HepG2 (cell line): ENCODE measurements around the gene MAP2K7. TPM values are rescaled to one million over a fixed set of nuclear protein-coding genes. Genes with fewer than 3 reads are reported as not detected.

Experiments used
- ATAC-seq: fragments of 200-7000 bp; cut with Tn5 transposase; 3 replicates; pipeline ENCODE4 v1.9.1; 2020; ENCODE audit warnings: mild to moderate bottlenecking, moderate library complexity
- BruUV-seq: library from RNA; stranded (reverse); fragments of 400-500 nt; replicated peaks from 2 replicates; lab custom pipeline; 2021; lab: Mats Ljungman, UMichigan
- CTCF ChIA-PET: fragments of 300-600 bp; formaldehyde crosslinking; extraction: SDS; loops from one replicate; lab custom pipeline; 2021; ENCODE audit warnings: low total read pairs, inconsistent platforms, low intra/inter-chr PET ratio; lab: Yijun Ruan, JAX
- POLR2A ChIA-PET: fragments of 350-600 bp; sonication (Branson Sonifier 250); formaldehyde crosslinking; loops from one replicate; lab custom pipeline; 2020; ENCODE audit warnings: antibody characterized with exemption, inconsistent platforms; lab: Yijun Ruan, JAX
- DNase-seq: peaks from one replicate; pipeline ENCODE4 v3.0.0-alpha.2; 2015; ENCODE audit warnings: low spot score
- FAIRE-seq: peaks from 3 replicates; lab custom pipeline; 2011; peaks lifted over from hg19 to GRCh38; lab: Jason Lieb, UNC
- H2AFZ ChIP-seq: one replicate; pipeline ENCODE4 v1.6.1; 2011; ENCODE audit warnings: low read length, inconsistent platforms
- H3K27ac ChIP-seq: fragments of 300-600 bp; 3 replicates; pipeline ENCODE4 v1.8.0; 2011; ENCODE audit warnings: mixed run types, mild to moderate bottlenecking, mixed read lengths, low read length, inconsistent platforms; ENCODE audit not compliant: insufficient read depth; ENCODE audit errors: extremely low read length
- H3K27me3 ChIP-seq, 2 experiments: fragments of 200-600 bp in 1 of 2; 2 replicates in 1 of 2; 3 replicates in 1 of 2; pipeline versions ENCODE4 v1.6.0 to v1.8.0; 2011; ENCODE audit warnings: low read length in 2 of 2, mild to moderate bottlenecking in 2 of 2, moderate library complexity in 2 of 2, inconsistent platforms in 1 of 2; ENCODE audit not compliant: insufficient read depth in 2 of 2, control insufficient read depth in 1 of 2
- H3K36me3 ChIP-seq, 2 experiments: fragments of 200-600 bp in 1 of 2; replicated peaks in 1 of 2; 2 replicates in 1 of 2; 3 replicates in 1 of 2; pipeline versions ENCODE4 v1.5.1 to v1.8.0; 2011; ENCODE audit warnings: low read length in 2 of 2, inconsistent platforms in 1 of 2; ENCODE audit not compliant: insufficient read depth in 2 of 2, control insufficient read depth in 1 of 2
- H3K4me1 ChIP-seq: 2 replicates; pipeline ENCODE4 v1.5.1; 2012; ENCODE audit warnings: low read length, inconsistent platforms; ENCODE audit not compliant: insufficient read depth
- H3K4me2 ChIP-seq: 2 replicates; pipeline ENCODE4 v1.6.0; 2011; ENCODE audit warnings: low read depth, low read length, inconsistent platforms
- H3K4me3 ChIP-seq, 3 experiments: fragments of 200-600 bp in 1 of 3; sonication (generic), shearing (Covaris generic) in 1 of 3; replicated peaks in 1 of 3; 2 replicates each; pipeline ENCODE4 v1.5.1; 2011 to 2016; ENCODE audit warnings: low read length in 3 of 3, inconsistent platforms in 2 of 3, low read depth in 2 of 3, mild to moderate bottlenecking in 2 of 3, control low read depth in 1 of 3, mixed read lengths in 1 of 3; ENCODE audit not compliant: insufficient read depth in 1 of 3
- H3K79me2 ChIP-seq: one replicate; pipeline ENCODE4 v1.6.1; 2011; ENCODE audit warnings: low read length, inconsistent platforms; ENCODE audit not compliant: insufficient read depth
- H3K9ac ChIP-seq: 2 replicates; pipeline ENCODE4 v1.6.0; 2011; ENCODE audit warnings: mild to moderate bottlenecking, low read depth, low read length, inconsistent platforms; ENCODE audit not compliant: insufficient read depth
- H3K9me3 ChIP-seq: 2 replicates; pipeline ENCODE4 v1.5.1; 2012; ENCODE audit warnings: mild to moderate bottlenecking, low read length
- H4K20me1 ChIP-seq: 2 replicates; pipeline ENCODE4 v1.6.0; 2011; ENCODE audit warnings: inconsistent platforms, mild to moderate bottlenecking, low read length, moderate library complexity; ENCODE audit not compliant: insufficient read depth
- AGO2 ChIP-seq: fragments of 200-400 bp; formaldehyde crosslinking; optimal IDR thresholded peaks from 2 replicates; pipeline ENCODE3; 2017; ENCODE audit warnings: mild to moderate bottlenecking, low read depth, low read length, moderate library complexity
- ARHGAP35 ChIP-seq: sonication (generic); formaldehyde crosslinking; IDR thresholded peaks from 2 replicates; pipeline ENCODE4 v1.9.0; 2022; ENCODE audit warnings: mild to moderate bottlenecking, inconsistent platforms, moderate library complexity, missing genetic modification reagents, borderline replicate concordance
- CBX1 ChIP-seq: IDR thresholded peaks from one replicate; pipeline ENCODE4 v1.6.1; 2016; ENCODE audit warnings: antibody characterized with exemption, low read depth
- HNRNPUL1 ChIP-seq: fragments of 200-400 bp; formaldehyde crosslinking; IDR thresholded peaks from 2 replicates; pipeline ENCODE4 v1.6.1; 2017; ENCODE audit warnings: low read depth, mild to moderate bottlenecking, low read length, moderate library complexity
- KLF16 ChIP-seq, 2 experiments: sonication (generic) in 1 of 2; formaldehyde crosslinking in 1 of 2; IDR thresholded peaks; 2 replicates each; pipeline versions ENCODE4 v1.6.1 to v1.8.0; 2016 to 2023; ENCODE audit warnings: missing genetic modification reagents in 2 of 2, missing compliant biosample characterization in 1 of 2
- MAX ChIP-seq: IDR thresholded peaks from 2 replicates; pipeline ENCODE4 v1.6.1; 2012; ENCODE audit warnings: inconsistent platforms
- NPAS2 ChIP-seq: sonication (generic); formaldehyde crosslinking; IDR thresholded peaks from 2 replicates; pipeline ENCODE4 v1.8.0; 2022; ENCODE audit warnings: mild to moderate bottlenecking, missing genetic modification reagents, borderline replicate concordance
- RARG ChIP-seq: sonication (generic); formaldehyde crosslinking; IDR thresholded peaks from 2 replicates; pipeline ENCODE4 v1.4.0; 2020; ENCODE audit warnings: low read depth, mild to moderate bottlenecking, missing genetic modification reagents
- ZFAT ChIP-seq: sonication (generic); formaldehyde crosslinking; conservative IDR thresholded peaks from 2 replicates; pipeline ENCODE4 v1.8.1; 2023; ENCODE audit warnings: missing genetic modification reagents, inconsistent platforms
- ZNF235 ChIP-seq: sonication (generic); formaldehyde crosslinking; IDR thresholded peaks from 2 replicates; pipeline ENCODE4 v1.8.1; 2023; ENCODE audit warnings: mild to moderate bottlenecking, missing genetic modification reagents, borderline replicate concordance
- ZNF616 ChIP-seq: sonication (generic); formaldehyde crosslinking; IDR thresholded peaks from 2 replicates; pipeline ENCODE4 v1.5.0; 2020; ENCODE audit warnings: low read depth, mild to moderate bottlenecking, missing genetic modification reagents
- WGBS: methylation state at CpG from one replicate; pipeline ENCODE4 v1.1.6; 2017; ENCODE audit warnings: low lambda C conversion rate; 5-methylcytosine and 5-hydroxymethylcytosine counted together
- in situ Hi-C: cut with HindIII; loops from 2 replicates; pipeline ENCODE4 v1.10.0; 2017; ENCODE audit warnings: low pct_unique_long_range_greater_than_20kb; ENCODE audit not compliant: extremely low pct_ligation_motif_present
- intact Hi-C: fragments of 100-400 bp; cut with micrococcal nuclease; formaldehyde crosslinking; loops from one replicate; pipeline ENCODE4 v1.10.0; 2022; ENCODE audit not compliant: unreplicated experiment
- polyA plus RNA-seq, 8 experiments: library from polyadenylated mRNA; depleted of rRNA in 3 of 8; stranded (reverse) in 7 of 8; unstranded in 1 of 8; fragments of >200 nt; fragmentation: Illumina TruSeq in 4 of 8; extraction: Trizol in 4 of 8; gene quantifications; 2 replicates each; pipeline versions ENCODE4 v1.2.1 to v1.2.3, GENCODE V29; 2011 to 2016; ENCODE audit warnings: low read depth in 4 of 8, missing spikeins in 1 of 8, mixed read lengths in 1 of 8; ENCODE audit not compliant: insufficient read depth in 1 of 8
- total RNA-seq, 5 experiments: library from RNA; depleted of rRNA; stranded (reverse); fragments of >200 nt; fragmentation: Illumina TruSeq; extraction: Trizol; gene quantifications; 2 replicates each; pipeline ENCODE4 v1.2.3, GENCODE V29; 2016; ENCODE audit warnings: low read depth in 1 of 5
- TF ChIP-seq, protein P1 (sequence below): sonication (generic); formaldehyde crosslinking; IDR thresholded peaks from 2 replicates; pipeline ENCODE4 v1.5.0; 2020; ENCODE audit warnings: missing genetic modification reagents
- TF ChIP-seq, protein P2 (sequence below): sonication (generic); formaldehyde crosslinking; conservative IDR thresholded peaks from 2 replicates; pipeline ENCODE4 v1.8.0; 2022; ENCODE audit warnings: missing genetic modification reagents

The MAP2K7 gene
- total and polyA plus RNA-seq, 2 of the 13 experiments (the other 11 are each of a cell fraction or from before 2014, with no cell fraction given), result 9.0 to 10.8 TPM

DNA sequence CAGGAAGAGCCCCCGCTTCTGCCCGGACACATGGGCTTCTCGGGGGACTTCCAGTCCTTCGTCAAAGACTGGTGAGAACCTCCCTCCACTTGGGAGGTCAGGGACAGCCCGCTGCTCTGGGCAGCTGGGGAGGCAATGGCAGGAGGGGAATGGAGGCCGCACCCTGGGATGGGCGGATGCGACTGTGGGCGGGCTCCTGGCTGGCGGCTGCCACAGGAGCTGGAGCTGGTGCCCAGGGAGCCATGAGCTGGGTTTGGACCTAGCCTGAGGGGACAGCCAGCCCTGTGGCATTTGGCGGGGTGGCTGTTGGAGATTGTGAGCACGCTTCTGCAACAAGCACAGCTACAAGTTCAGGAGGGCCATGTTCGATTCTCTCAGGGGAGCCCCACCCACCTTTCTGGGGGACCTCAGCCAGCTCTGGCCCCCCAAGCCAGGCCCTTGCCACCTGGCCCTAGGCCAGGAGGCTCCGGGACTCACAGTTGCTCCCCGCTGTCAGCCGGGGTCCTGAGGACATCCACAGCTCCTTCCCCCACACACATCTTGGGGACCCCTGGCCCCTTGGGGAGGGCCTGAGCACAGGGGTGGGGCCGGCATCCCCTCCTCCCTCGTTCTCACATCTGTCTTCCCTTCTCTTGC is 7.9 kb downstream of the MAP2K7 start:
- no peak for FAIRE-seq
- in situ Hi-C loops, result no loop called here
- DNase-seq, result no peak
- no peaks in the 10 kb centered on the region for H3K27me3 ChIP-seq
- TF ChIP-seq AGO2 (peak; percentile 61), ZNF235 (CRISPR knock-in tag) (no peak)
- TF ChIP-seq, all 625 proteins: peak for 1
- Histone ChIP-seq H3K79me2 (peaks cover 2% of the 10 kb centered on the region), H3K4me1 (peaks cover 11% of the 10 kb centered on the region), H3K4me3 (no peak overlapping the region), H3K9me3 (no peaks in the 10 kb centered on the region), H4K20me1 (peaks cover 3% of the 10 kb centered on the region; the same call in 1 of the 2 replicates), H3K36me3 (peaks cover 4 to 20% of the 10 kb centered on the region in 2 experiments; a peak in 3 of 5 replicates), H3K4me2 (no peak overlapping the region), H3K9ac (no peak overlapping the region), H3K27ac (no peak overlapping the region), H2AFZ (no peak overlapping the region)
- no peak for ATAC-seq
- BruUV-seq, result no TSS peak
- ChIA-PET CTCF (no interaction called here), POLR2A (interaction anchor here (1.9 to 2.6 kb wide), 2 partner anchors 8 to 9 kb away, joined by 6 to 8 read pairs; partner anchors contain the start of genes MAP2K7 and SNAPC2)
- WGBS, result 96% methylated on average over 7 of the region's 18 CpGs
- intact Hi-C loops, result no loop called here

- 97% methylated on average over 11 of the region's 31 CpGs for WGBS
- BruUV-seq, result no TSS peak
- Histone ChIP-seq H3K79me2 (no peaks in the 10 kb centered on the region), H3K9me3 (no peaks in the 10 kb centered on the region), H3K4me2 (no peak overlapping the region), H3K36me3 (peaks cover 4 to 20% of the 10 kb centered on the region in 2 experiments; a peak in 3 of 5 replicates), H3K4me1 (peaks cover 16% of the 10 kb centered on the region), H3K9ac (no peak overlapping the region), H3K27me3 (no peaks in the 10 kb centered on the region), H3K4me3 (no peak overlapping the region), H2AFZ (no peak overlapping the region), H4K20me1 (peaks cover 3% of the 10 kb centered on the region; the same call in 1 of the 2 replicates), H3K27ac (no peak overlapping the region)
- DNase-seq (no peak), FAIRE-seq (no peak), ATAC-seq (no peak)
- POLR2A ChIA-PET, result interaction anchor here (1.9 to 2.6 kb wide), 2 partner anchors 8 to 9 kb away, joined by 6 to 8 read pairs; partner anchors contain the start of genes MAP2K7 and SNAPC2
- intact Hi-C loops (no loop called here), in situ Hi-C loops (no loop called here)
- CTCF ChIA-PET, result no interaction called here
- no peak for TF ChIP-seq KLF16 (CRISPR knock-in tag; IDR thresholded peaks at IDR 0.05)
- TF ChIP-seq RARG (CRISPR knock-in tag), result no peak
- TF ChIP-seq ZNF616 (CRISPR knock-in tag), result no peak
- TF ChIP-seq ZFAT (CRISPR knock-in tag), result no peak
- no peak for TF ChIP-seq ARHGAP35 (CRISPR knock-in tag)
- TF ChIP-seq MAX, result no peak
- no peak for TF ChIP-seq CBX1
- TF ChIP-seq, protein P1, sequence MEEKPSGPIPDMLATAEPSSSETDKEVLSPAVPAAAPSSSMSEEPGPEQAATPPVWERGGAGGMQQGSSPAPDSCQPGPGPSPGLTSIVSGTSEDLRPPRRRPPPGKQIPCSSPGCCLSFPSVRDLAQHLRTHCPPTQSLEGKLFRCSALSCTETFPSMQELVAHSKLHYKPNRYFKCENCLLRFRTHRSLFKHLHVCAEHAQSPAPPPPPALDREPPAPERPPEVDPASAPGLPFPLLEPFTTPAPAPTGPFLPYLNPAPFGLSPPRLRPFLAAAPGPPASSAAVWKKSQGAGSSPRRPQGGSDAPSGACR, result no peak
- TF ChIP-seq NPAS2, result no peak
- no peak for TF ChIP-seq HNRNPUL1
- TF ChIP-seq, protein P2, sequence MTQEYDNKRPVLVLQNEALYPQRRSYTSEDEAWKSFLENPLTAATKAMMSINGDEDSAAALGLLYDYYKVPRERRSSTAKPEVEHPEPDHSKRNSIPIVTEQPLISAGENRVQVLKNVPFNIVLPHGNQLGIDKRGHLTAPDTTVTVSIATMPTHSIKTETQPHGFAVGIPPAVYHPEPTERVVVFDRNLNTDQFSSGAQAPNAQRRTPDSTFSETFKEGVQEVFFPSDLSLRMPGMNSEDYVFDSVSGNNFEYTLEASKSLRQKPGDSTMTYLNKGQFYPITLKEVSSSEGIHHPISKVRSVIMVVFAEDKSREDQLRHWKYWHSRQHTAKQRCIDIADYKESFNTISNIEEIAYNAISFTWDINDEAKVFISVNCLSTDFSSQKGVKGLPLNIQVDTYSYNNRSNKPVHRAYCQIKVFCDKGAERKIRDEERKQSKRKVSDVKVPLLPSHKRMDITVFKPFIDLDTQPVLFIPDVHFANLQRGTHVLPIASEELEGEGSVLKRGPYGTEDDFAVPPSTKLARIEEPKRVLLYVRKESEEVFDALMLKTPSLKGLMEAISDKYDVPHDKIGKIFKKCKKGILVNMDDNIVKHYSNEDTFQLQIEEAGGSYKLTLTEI (CRISPR knock-in tag), result no peak
These were observed 8.5 kb downstream of the MAP2K7 start for GRCh38 chr19:7912144-7912696.
